CD14-positive monocyte (primary cell): ENCODE measurements around the gene LARP4B. TPM values are rescaled to one million over a fixed set of nuclear protein-coding genes. Genes with fewer than 3 reads are reported as not detected.

Experiments used
- DNase-seq, 3 donors: peaks; one replicate each; pipeline ENCODE4 v3.0.0-alpha.2; 2011 to 2022
- H2AFZ ChIP-seq: 2 replicates; pipeline ENCODE4 v1.6.0; 2012; ENCODE audit warnings: mild to moderate bottlenecking, low read depth, low read length, inconsistent platforms; ENCODE audit not compliant: insufficient read depth, poor library complexity, severe bottlenecking
- H3K27ac ChIP-seq, 2 donors: 1 replicate in 1 of 2; 2 replicates in 1 of 2; pipeline ENCODE4 v1.5.1; 2012 to 2013; ENCODE audit warnings: low read length in 2 of 2, control low read depth in 1 of 2, inconsistent platforms in 1 of 2, low read depth in 1 of 2, mild to moderate bottlenecking in 1 of 2
- H3K27me3 ChIP-seq, 2 donors: one replicate each; pipeline versions ENCODE4 v1.6.0 to v1.6.1; 2011 to 2013; ENCODE audit warnings: low read length in 2 of 2; ENCODE audit not compliant: control insufficient read depth in 2 of 2, insufficient read depth in 2 of 2
- H3K36me3 ChIP-seq, 2 donors: replicated peaks in 1 of 2; 1 replicate in 1 of 2; 2 replicates in 1 of 2; pipeline versions ENCODE4 v1.5.1 to v1.6.1; 2012 to 2013; ENCODE audit warnings: low read length in 2 of 2, control low read depth in 1 of 2, inconsistent platforms in 1 of 2, mild to moderate bottlenecking in 1 of 2; ENCODE audit not compliant: insufficient read depth in 2 of 2, control insufficient read depth in 1 of 2
- H3K4me1 ChIP-seq, 2 donors: 1 replicate in 1 of 2; 2 replicates in 1 of 2; pipeline versions ENCODE4 v1.5.1 to v1.6.1; 2012 to 2013; ENCODE audit warnings: low read length in 2 of 2, control low read depth in 1 of 2, inconsistent platforms in 1 of 2, mild to moderate bottlenecking in 1 of 2, moderate library complexity in 1 of 2; ENCODE audit not compliant: insufficient read depth in 2 of 2, control insufficient read depth in 1 of 2
- H3K4me2 ChIP-seq: replicated peaks from 2 replicates; pipeline ENCODE3; 2012; ENCODE audit warnings: low read length, moderate library complexity, mild to moderate bottlenecking; ENCODE audit not compliant: poor library complexity, severe bottlenecking; ENCODE audit errors: extremely low read depth
- H3K4me3 ChIP-seq, 3 experiments: fragments of 200-600 bp in 1 of 3; sonication (generic) in 1 of 3; replicated peaks in 1 of 3; 1 replicate in 2 of 3; 2 replicates in 1 of 3; pipeline ENCODE4 v1.5.1; 2011 to 2013; ENCODE audit warnings: low read length in 3 of 3, mild to moderate bottlenecking in 3 of 3, control low read depth in 2 of 3, low read depth in 2 of 3, inconsistent platforms in 1 of 3, moderate library complexity in 1 of 3
- H3K79me2 ChIP-seq: 2 replicates; pipeline ENCODE4 v1.6.0; 2012; ENCODE audit warnings: mild to moderate bottlenecking, control low read depth, inconsistent platforms, low read length, moderate library complexity; ENCODE audit not compliant: insufficient read depth
- H3K9ac ChIP-seq: 2 replicates; pipeline ENCODE4 v1.6.0; 2017; ENCODE audit warnings: low read length, mild to moderate bottlenecking; ENCODE audit not compliant: insufficient read depth, poor library complexity, severe bottlenecking
- H3K9me3 ChIP-seq, 2 donors: replicated peaks in 1 of 2; 1 replicate in 1 of 2; 2 replicates in 1 of 2; pipeline versions ENCODE4 v1.5.1 to v1.6.1; 2012 to 2013; ENCODE audit warnings: low read length in 2 of 2, control low read depth in 1 of 2; ENCODE audit not compliant: control insufficient read depth in 1 of 2, insufficient read depth in 1 of 2
- H4K20me1 ChIP-seq: 2 replicates; pipeline ENCODE4 v1.6.0; 2012; ENCODE audit warnings: mild to moderate bottlenecking, low read length, control low read depth, moderate library complexity; ENCODE audit not compliant: insufficient read depth
- H3K27ac Mint-ChIP-seq, 7 donors: one replicate each; pipeline ENCODE4 v1.8.0; 2020; ENCODE audit warnings: mild to moderate bottlenecking in 7 of 7, mixed read lengths in 7 of 7, moderate library complexity in 6 of 7, inconsistent platforms in 2 of 7
- H3K27me3 Mint-ChIP-seq, 3 donors: one replicate each; pipeline ENCODE4 v1.8.0; 2021 to 2022; ENCODE audit warnings: low read depth in 3 of 3, mild to moderate bottlenecking in 3 of 3, mixed read lengths in 3 of 3, moderate library complexity in 3 of 3, inconsistent platforms in 1 of 3
- H3K36me3 Mint-ChIP-seq, 2 donors: one replicate each; pipeline ENCODE4 v1.8.0; 2020; ENCODE audit warnings: mixed read lengths in 2 of 2, inconsistent platforms in 1 of 2, mild to moderate bottlenecking in 1 of 2
- H3K4me1 Mint-ChIP-seq: one replicate; pipeline ENCODE4 v1.8.0; 2020; ENCODE audit warnings: mild to moderate bottlenecking, mixed read lengths
- H3K4me3 Mint-ChIP-seq, 2 donors: one replicate each; pipeline ENCODE4 v1.8.0; 2020; ENCODE audit warnings: mild to moderate bottlenecking in 2 of 2, mixed read lengths in 2 of 2, moderate library complexity in 1 of 2
- H3K9me3 Mint-ChIP-seq, 7 donors: one replicate each; pipeline ENCODE4 v1.8.0; 2020 to 2022; ENCODE audit warnings: mixed read lengths in 7 of 7, mild to moderate bottlenecking in 6 of 7, moderate library complexity in 6 of 7, inconsistent platforms in 2 of 7
- CTCF ChIP-seq: fragments of 200-600 bp; IDR thresholded peaks from one replicate; pipeline ENCODE4 v1.8.0; 2022; ENCODE audit warnings: antibody characterized with exemption, mild to moderate bottlenecking
- WGBS: methylation state at CpG from one replicate; pipeline ENCODE4 v1.1.5; 2013; ENCODE audit warnings: missing lambda C conversion rate; ENCODE audit not compliant: insufficient coverage; 5-methylcytosine and 5-hydroxymethylcytosine counted together
- intact Hi-C, 2 donors: fragments of 100-400 bp; cut with micrococcal nuclease; formaldehyde crosslinking; loops; one replicate each; pipeline versions ENCODE4 v1.15.0 to v1.15.1; 2023
- polyA plus RNA-seq, 3 donors: library from polyadenylated mRNA; depleted of rRNA in 1 of 3; unstranded in 2 of 3; stranded (reverse) in 1 of 3; fragments of 300-500 nt in 2 of 3; fragments of >200 nt in 1 of 3; fragmentation: Illumina TruSeq in 2 of 3; gene quantifications; 1 replicate in 2 of 3; 2 replicates in 1 of 3; pipeline ENCODE4 v1.2.3, GENCODE V29; 2012 to 2021

The LARP4B gene
- polyA plus RNA-seq, 3 donors: 17.2 to 52.3 (median 33.0) TPM

- H4K20me1 ChIP-seq: peaks cover 99% of the 10 kb centered on the region
- no peak overlapping the region for H2AFZ ChIP-seq
- H3K4me1 ChIP-seq: no peaks in the 10 kb centered on the region
- H3K4me3 ChIP-seq: no peak overlapping the region
- peak overlapping the region in 3 of 7 donors; percentile 11 to 63 (median 24) for H3K27ac Mint-ChIP-seq
- peaks cover 100% of the 10 kb centered on the region for H3K79me2 ChIP-seq
- H3K27me3 Mint-ChIP-seq: no peaks in the 10 kb centered on the region
- peaks cover 5 to 10% of the 10 kb centered on the region in 2 donors for H3K36me3 Mint-ChIP-seq
- H3K9ac ChIP-seq: no peak overlapping the region
- no peaks in the 10 kb centered on the region for H3K4me1 Mint-ChIP-seq
- WGBS: no CpG with 5 or more reads among the region's 2 CpGs
- peaks cover 2 to 12% of the 10 kb centered on the region in 2 donors for H3K36me3 ChIP-seq
- no peak overlapping the region for H3K4me3 Mint-ChIP-seq
- H3K4me2 ChIP-seq: no peak overlapping the region
- intact Hi-C loops: no loop called here
- H3K9me3 ChIP-seq: no peaks in the 10 kb centered on the region
- DNase-seq: no peak
- TF ChIP-seq CTCF: no peak
- no peaks in the 10 kb centered on the region for H3K9me3 Mint-ChIP-seq
- no peaks in the 10 kb centered on the region for H3K27me3 ChIP-seq
- peak overlapping the region in 1 of 2 donors; percentile 16 for H3K27ac ChIP-seq
Observed at GRCh38 chr10:896982-897381, 34.5 kb downstream of the LARP4B start.

DNA sequence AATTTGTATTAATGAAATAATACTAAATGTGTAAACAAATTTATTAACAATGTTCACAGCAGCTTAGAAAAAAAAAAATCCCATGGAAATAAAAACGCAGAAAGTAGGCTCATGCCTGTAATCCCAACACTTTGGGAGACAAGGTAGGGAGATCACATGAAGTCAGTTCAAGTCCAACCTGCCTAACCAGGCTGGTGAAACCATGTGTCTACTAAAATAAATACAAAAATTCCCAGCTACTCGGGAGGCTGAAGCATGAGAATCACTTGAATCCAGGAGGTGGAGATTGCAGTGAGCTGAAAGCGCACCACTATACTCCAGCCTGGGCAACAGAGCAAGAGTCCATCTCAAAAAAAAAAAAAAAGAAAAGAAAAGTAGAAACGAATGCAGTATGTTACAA, 36.2 kb downstream of the LARP4B start:
- Mint-ChIP-seq H3K27ac (peak overlapping the region in 1 of 7 donors; percentile 46), H3K4me3 (no peak overlapping the region), H3K36me3 (peaks cover 6 to 12% of the 10 kb centered on the region in 2 donors), H3K4me1 (no peaks in the 10 kb centered on the region), H3K27me3 (no peaks in the 10 kb centered on the region), H3K9me3 (no peaks in the 10 kb centered on the region)
- Histone ChIP-seq H3K4me1 (no peaks in the 10 kb centered on the region), H3K27ac (no peak overlapping the region), H4K20me1 (peaks cover 100% of the 10 kb centered on the region), H3K79me2 (peaks cover 100% of the 10 kb centered on the region), H3K4me2 (no peak overlapping the region), H3K9ac (no peak overlapping the region), H3K9me3 (no peaks in the 10 kb centered on the region), H3K4me3 (no peak overlapping the region), H3K27me3 (no peaks in the 10 kb centered on the region), H3K36me3 (peaks cover 0 to 8% of the 10 kb centered on the region in 2 donors), H2AFZ (no peak overlapping the region)
- whole genome bisulfite sequencing: no CpG with 5 or more reads among the region's 4 CpGs
- intact Hi-C loops: no loop called here
- TF ChIP-seq CTCF: no peak
- DNase-seq: no peak
